ENCODE data around the gene SMIM23. TPM values are rescaled to one million over a fixed set of nuclear protein-coding genes. Genes with fewer than 3 reads are reported as not detected.

The SMIM23 gene
- total and polyA plus RNA-seq, 2 of the 4 experiments (the other 2 are of a cell fraction): not detected

GRCh38 chr5:171832775-171833174 is 47.2 kb downstream of the SMIM23 start:
- dilution Hi-C loops (cut with HindIII; ENCODE audit: low sequenced_read_pairs, unreplicated experiment) (no loop called here), intact Hi-C loops (cut with micrococcal nuclease) (no loop called here), in situ Hi-C loops (cut with MboI; ENCODE audit: low sequenced_read_pairs) (no loop called here)
- Histone ChIP-seq H2BK5ac (ENCODE audit: low read depth, low read length, poor library complexity, severe bottlenecking) (no peak overlapping the region), H3K23ac (ENCODE audit: low read depth, low read length) (no peak overlapping the region), H2BK120ac (ENCODE audit: low read depth, low read length) (no peak overlapping the region), H3K9me3 (ENCODE audit: control insufficient read depth, insufficient read depth, low read length) (peaks cover 4% of the 10 kb centered on the region), H4K5ac (ENCODE audit: low read depth, low read length) (no peak overlapping the region), H3K9ac (ENCODE audit: low read depth, low read length) (no peak overlapping the region), H3K4ac (ENCODE audit: low read depth, low read length) (no peak overlapping the region), H3K14ac (replicated peaks; ENCODE audit: low read depth, low read length) (no peak overlapping the region), H3K4me2 (ENCODE audit: low read depth, low read length) (no peak overlapping the region), H2BK15ac (ENCODE audit: low read depth, low read length) (no peak overlapping the region), H3K9me1 (ENCODE audit: insufficient read depth, low read length) (no peaks in the 10 kb centered on the region), H3K4me3 (ENCODE audit: insufficient read depth, low read depth, low read length) (no peak overlapping the region), H4K91ac (ENCODE audit: insufficient read depth, low read depth, low read length) (no peak overlapping the region), H3K4me1 (ENCODE audit: control insufficient read depth, insufficient read depth, low read length) (no peaks in the 10 kb centered on the region), H2AFZ (replicated peaks; ENCODE audit: low read length, poor library complexity) (no peak overlapping the region), H3K56ac (ENCODE audit: extremely low read depth, insufficient read depth, low read length) (no peak overlapping the region), H3K79me1 (ENCODE audit: low read depth in 1 of 2, low read length in 2 of 2) (no peaks in the 10 kb centered on the region), H4K8ac (ENCODE audit: low read depth in 2 of 2, low read length in 2 of 2) (no peak overlapping the region), H3K27ac (ENCODE audit: insufficient read depth, low read length) (no peak overlapping the region), H2BK20ac (ENCODE audit: low read depth, low read length) (no peak overlapping the region), H3K18ac (ENCODE audit: low read depth, low read length) (no peak overlapping the region), H3K27me3 (ENCODE audit: control insufficient read depth, insufficient read depth, low read length) (peaks cover 1% of the 10 kb centered on the region; the same call in 1 of the 2 replicates), H4K20me1 (ENCODE audit: insufficient read depth, low read length) (no peaks in the 10 kb centered on the region), H2AK5ac (ENCODE audit: low read depth, low read length) (no peak overlapping the region), H2AK9ac (replicated peaks; ENCODE audit: low read depth, low read length, poor library complexity) (no peak overlapping the region), H3K36me3 (ENCODE audit: control insufficient read depth, insufficient read depth, low read length) (no peaks in the 10 kb centered on the region)
- ChIA-PET POLR2A (ENCODE audit: unreplicated experiment) (no interaction called here), CTCF (no interaction called here)
- DNase-seq: no peak
- ATAC-seq (ENCODE audit: low read depth): no peak
- no CpG with 5 or more reads among the region's 2 CpGs for WGBS, 2 experiments (ENCODE audit: extremely low coverage in 2 of 2, insufficient read length in 1 of 2)
- no peak for TF ChIP-seq USF2 (IDR thresholded peaks at IDR 0.05; ENCODE audit: low read depth, low read length)
- TF ChIP-seq MAFK (IDR thresholded peaks at IDR 0.05; ENCODE audit: low read depth, low read length): no peak
- no peak for TF ChIP-seq ELK1 (IDR thresholded peaks at IDR 0.05; ENCODE audit: borderline replicate concordance, low read depth, low read length)
- no peak for TF ChIP-seq MXI1 (IDR thresholded peaks at IDR 0.05; ENCODE audit: borderline replicate concordance, low read depth, low read length)
- TF ChIP-seq BHLHE40 (IDR thresholded peaks at IDR 0.05; ENCODE audit: low read depth, low read length): no peak
- TF ChIP-seq MAZ (IDR thresholded peaks at IDR 0.05; ENCODE audit: borderline replicate concordance, low read depth, low read length): no peak
- no peak for TF ChIP-seq RFX5 (IDR thresholded peaks at IDR 0.05; ENCODE audit: low read depth, low read length)
- BruUV-seq (replicated peaks): no TSS peak
